Body of pancreas (tissue), 4 donors: ENCODE data around the gene LTBR.

Experiments
- POLR2A ChIP-seq, 3 donors: fragments of 450-650 bp; IDR thresholded peaks; one replicate each; pipeline ENCODE4 v1.6.1; 2016; ENCODE audit warnings: antibody characterized with exemption in 3 of 3, mild to moderate bottlenecking in 2 of 3
- TF ChIP-seq, protein P1 (sequence below), 7 experiments: fragments of 450-650 bp in 4 of 7; fragments of 200-600 bp in 3 of 7; sonication (generic) in 3 of 7; IDR thresholded peaks; one replicate each; pipeline ENCODE4 v1.5.1; 2016 to 2019; ENCODE audit warnings: antibody characterized with exemption in 7 of 7

DNA sequence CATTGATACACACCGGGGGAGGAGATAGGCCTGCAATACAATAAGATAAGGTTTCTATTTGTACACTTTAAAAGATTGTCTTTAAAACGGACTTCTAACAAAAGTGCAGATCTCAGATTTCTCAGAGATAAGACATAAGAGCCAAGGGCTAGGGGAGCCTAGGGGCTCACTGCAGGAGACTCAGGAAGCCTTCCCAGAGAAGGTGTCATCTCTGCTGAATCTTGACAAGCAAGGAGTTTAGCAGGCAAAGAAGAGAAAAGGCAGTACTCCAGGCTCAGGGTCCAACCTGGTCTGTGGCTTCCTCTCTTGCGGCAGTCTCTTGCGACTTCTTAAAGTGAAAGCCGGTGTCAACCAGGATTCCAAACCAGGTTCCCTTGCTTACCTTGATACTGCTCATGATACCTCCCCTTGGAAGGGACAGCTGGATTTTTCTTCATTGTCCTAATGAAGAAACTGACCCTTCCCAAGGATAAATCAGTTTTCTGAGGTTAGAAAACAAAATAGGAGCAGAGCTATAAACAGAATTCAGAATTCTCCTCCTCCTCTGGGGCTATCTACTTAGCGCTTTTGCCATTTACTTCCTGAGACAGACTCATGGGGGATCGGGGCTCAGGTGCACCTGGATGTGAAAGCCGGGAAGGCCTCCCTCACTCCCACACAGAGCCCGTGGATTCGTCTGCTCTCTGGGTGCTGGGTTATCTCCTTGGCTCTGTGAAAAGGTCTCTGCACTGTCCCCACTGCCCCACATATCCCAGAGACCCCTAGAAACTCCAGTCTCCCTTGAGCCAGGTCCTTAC, 6.9 kb upstream of the LTBR start:
- TF ChIP-seq POLR2A (IDR thresholded peaks at IDR 0.05) = no peak
- TF ChIP-seq, protein P1, sequence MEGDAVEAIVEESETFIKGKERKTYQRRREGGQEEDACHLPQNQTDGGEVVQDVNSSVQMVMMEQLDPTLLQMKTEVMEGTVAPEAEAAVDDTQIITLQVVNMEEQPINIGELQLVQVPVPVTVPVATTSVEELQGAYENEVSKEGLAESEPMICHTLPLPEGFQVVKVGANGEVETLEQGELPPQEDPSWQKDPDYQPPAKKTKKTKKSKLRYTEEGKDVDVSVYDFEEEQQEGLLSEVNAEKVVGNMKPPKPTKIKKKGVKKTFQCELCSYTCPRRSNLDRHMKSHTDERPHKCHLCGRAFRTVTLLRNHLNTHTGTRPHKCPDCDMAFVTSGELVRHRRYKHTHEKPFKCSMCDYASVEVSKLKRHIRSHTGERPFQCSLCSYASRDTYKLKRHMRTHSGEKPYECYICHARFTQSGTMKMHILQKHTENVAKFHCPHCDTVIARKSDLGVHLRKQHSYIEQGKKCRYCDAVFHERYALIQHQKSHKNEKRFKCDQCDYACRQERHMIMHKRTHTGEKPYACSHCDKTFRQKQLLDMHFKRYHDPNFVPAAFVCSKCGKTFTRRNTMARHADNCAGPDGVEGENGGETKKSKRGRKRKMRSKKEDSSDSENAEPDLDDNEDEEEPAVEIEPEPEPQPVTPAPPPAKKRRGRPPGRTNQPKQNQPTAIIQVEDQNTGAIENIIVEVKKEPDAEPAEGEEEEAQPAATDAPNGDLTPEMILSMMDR (IDR thresholded peaks at IDR 0.05) = no peak
